ENCODE results near the gene LIPJ.
A peak's percentile ranks its signal among the peaks of the same experiment; 100 is the strongest.

The LIPJ gene

GRCh38 chr10:88551246-88551645 lies 35.3 kb upstream of the LIPJ start:
- Histone ChIP-seq H4K20me1 (ENCODE audit: insufficient read depth, low read length) (no peaks in the 10 kb centered on the region), H3K36me3 (ENCODE audit: insufficient read depth, low read length) (no peaks in the 10 kb centered on the region), H3K9ac (ENCODE audit: low read depth, low read length) (no peak overlapping the region), H3K4me3 (ENCODE audit: low read depth in 1 of 2, low read length in 2 of 2) (no peak overlapping the region), H2AFZ (ENCODE audit: low read depth, low read length) (no peak overlapping the region), H3K27me3 (ENCODE audit: insufficient read depth, low read length, poor library complexity) (no peaks in the 10 kb centered on the region), H3K4me1 (ENCODE audit: insufficient read depth, low read length) (peaks cover 3% of the 10 kb centered on the region; the same call in 1 of the 2 replicates), H3K9me3 (ENCODE audit: insufficient read depth, low read length, severe bottlenecking) (no peaks in the 10 kb centered on the region), H3K4me2 (ENCODE audit: insufficient read depth, low read length) (no peak overlapping the region), H3K27ac (ENCODE audit: low read length) (no peak overlapping the region), H3K79me2 (ENCODE audit: insufficient read depth, low read length) (no peaks in the 10 kb centered on the region)
- DNase-seq = no peak
- ATAC-seq (ENCODE audit: insufficient read depth, low read depth) = no peak
- TF ChIP-seq CTCF (IDR thresholded peaks at IDR 0.05; ENCODE audit: borderline replicate concordance, extremely low read depth, low read length, poor library complexity, severe bottlenecking) (no peak), EZH2 (IDR thresholded peaks at IDR 0.05; ENCODE audit: borderline replicate concordance, low read depth, low read length, severe bottlenecking) (no peak)

GRCh38 chr10:88553116-88553752 lies 33.3 kb upstream of the LIPJ start:
- Histone ChIP-seq H3K36me3 (ENCODE audit: insufficient read depth, low read length) (no peaks in the 10 kb centered on the region), H2AFZ (ENCODE audit: low read depth, low read length) (no peak overlapping the region), H3K9me3 (ENCODE audit: insufficient read depth, low read length, severe bottlenecking) (no peaks in the 10 kb centered on the region), H3K4me2 (ENCODE audit: insufficient read depth, low read length) (no peak overlapping the region), H3K9ac (ENCODE audit: low read depth, low read length) (no peak overlapping the region), H3K79me2 (ENCODE audit: insufficient read depth, low read length) (no peaks in the 10 kb centered on the region), H3K27ac (ENCODE audit: low read length) (no peak overlapping the region; the same call in 1 of the 2 replicates), H3K27me3 (ENCODE audit: insufficient read depth, low read length, poor library complexity) (no peaks in the 10 kb centered on the region), H3K4me3 (ENCODE audit: low read depth in 1 of 2, low read length in 2 of 2) (no peak overlapping the region), H3K4me1 (ENCODE audit: insufficient read depth, low read length) (peaks cover 3% of the 10 kb centered on the region; the same call in 1 of the 2 replicates), H4K20me1 (ENCODE audit: insufficient read depth, low read length) (no peaks in the 10 kb centered on the region)
- peak; percentile 98 for TF ChIP-seq CTCF (IDR thresholded peaks at IDR 0.05; ENCODE audit: borderline replicate concordance, extremely low read depth, low read length, poor library complexity, severe bottlenecking)
- no peak for TF ChIP-seq EZH2 (IDR thresholded peaks at IDR 0.05; ENCODE audit: borderline replicate concordance, low read depth, low read length, severe bottlenecking)
- DNase-seq (peak; percentile 70), ATAC-seq (ENCODE audit: insufficient read depth, low read depth) (peak; percentile 98)

- ATAC-seq (ENCODE audit: insufficient read depth, low read depth) (no peak), DNase-seq (no peak)
- H3K9me3 ChIP-seq (ENCODE audit: insufficient read depth, low read length, severe bottlenecking) = no peaks in the 10 kb centered on the region
- no peaks in the 10 kb centered on the region for H3K27me3 ChIP-seq (ENCODE audit: insufficient read depth, low read length, poor library complexity)
- H3K36me3 ChIP-seq (ENCODE audit: insufficient read depth, low read length) = no peaks in the 10 kb centered on the region
- H3K4me2 ChIP-seq (ENCODE audit: insufficient read depth, low read length) = no peak overlapping the region
- H4K20me1 ChIP-seq (ENCODE audit: insufficient read depth, low read length) = no peaks in the 10 kb centered on the region
- no peaks in the 10 kb centered on the region for H3K79me2 ChIP-seq (ENCODE audit: insufficient read depth, low read length)
- no peak overlapping the region for H3K4me3 ChIP-seq (ENCODE audit: low read depth in 1 of 2, low read length in 2 of 2)
- TF ChIP-seq EZH2 (IDR thresholded peaks at IDR 0.05; ENCODE audit: borderline replicate concordance, low read depth, low read length, severe bottlenecking) = no peak
- TF ChIP-seq CTCF (IDR thresholded peaks at IDR 0.05; ENCODE audit: borderline replicate concordance, extremely low read depth, low read length, poor library complexity, severe bottlenecking) = no peak
- no peak overlapping the region for H2AFZ ChIP-seq (ENCODE audit: low read depth, low read length)
- H3K4me1 ChIP-seq (ENCODE audit: insufficient read depth, low read length) = peaks cover 3% of the 10 kb centered on the region; the same call in 1 of the 2 replicates
- H3K9ac ChIP-seq (ENCODE audit: low read depth, low read length) = no peak overlapping the region
- no peak overlapping the region for H3K27ac ChIP-seq (ENCODE audit: low read length)
Measured at GRCh38 chr10:88555190-88555908, 31.2 kb upstream of the LIPJ start.

All from DND-41 (cell line).